AG04449 (cell line): ENCODE measurements around the gene LRRC4B.
"Not testable (repeated sequence)": the region's sequence is repeated elsewhere in the genome, so short reads cannot be mapped to it uniquely, and the experiment has no call there.

Experiments
- CTCF ChIA-PET: fragments of 350-600 bp; formaldehyde crosslinking; extraction: SDS; loops from one replicate; lab custom pipeline; 2021; ENCODE audit warnings: antibody characterized with exemption; lab: Yijun Ruan, JAX
- POLR2A ChIA-PET: fragments of 400-600, 350-600 bp; formaldehyde crosslinking; extraction: SDS; loops from one replicate; lab custom pipeline; 2020; ENCODE audit warnings: antibody characterized with exemption, inconsistent platforms; lab: Yijun Ruan, JAX
- DNase-seq: peaks from one replicate; pipeline ENCODE4 v3.0.0-alpha.2; 2010; ENCODE audit warnings: low read depth, low spot score
- H3K4me3 ChIP-seq: 2 replicates; pipeline ENCODE4 v1.5.1; 2011; ENCODE audit warnings: low read depth, mild to moderate bottlenecking, control low read depth, low read length
- TF ChIP-seq, protein P1 (sequence below): IDR thresholded peaks from one replicate; pipeline ENCODE4 v1.5.1; 2011; ENCODE audit warnings: mild to moderate bottlenecking, moderate library complexity, low read length, control low read depth, inconsistent platforms; ENCODE audit not compliant: insufficient read depth; ENCODE audit errors: missing control alignments

LRRC4B gene

DNA sequence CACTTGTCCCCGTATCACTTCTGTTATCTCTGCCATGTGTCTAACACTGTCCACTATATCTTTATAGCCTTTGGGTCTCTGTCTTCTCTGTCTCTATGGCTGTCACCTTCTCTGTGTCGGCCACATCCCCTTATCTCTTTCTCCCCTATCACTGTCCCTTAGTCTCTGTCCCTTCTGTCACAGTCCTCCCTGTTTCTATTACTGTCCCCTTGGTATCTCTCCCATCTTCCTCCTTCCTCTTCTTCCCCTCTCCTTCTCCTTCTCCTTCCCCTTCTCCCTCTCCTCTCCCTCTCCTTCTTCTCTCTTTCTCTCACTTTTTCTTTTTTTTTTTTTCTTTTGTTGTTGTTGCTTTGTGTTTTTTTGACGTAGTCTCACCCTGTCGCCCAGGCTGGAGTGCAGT lies 34.7 kb upstream of the LRRC4B start:
- TF ChIP-seq, protein P1, sequence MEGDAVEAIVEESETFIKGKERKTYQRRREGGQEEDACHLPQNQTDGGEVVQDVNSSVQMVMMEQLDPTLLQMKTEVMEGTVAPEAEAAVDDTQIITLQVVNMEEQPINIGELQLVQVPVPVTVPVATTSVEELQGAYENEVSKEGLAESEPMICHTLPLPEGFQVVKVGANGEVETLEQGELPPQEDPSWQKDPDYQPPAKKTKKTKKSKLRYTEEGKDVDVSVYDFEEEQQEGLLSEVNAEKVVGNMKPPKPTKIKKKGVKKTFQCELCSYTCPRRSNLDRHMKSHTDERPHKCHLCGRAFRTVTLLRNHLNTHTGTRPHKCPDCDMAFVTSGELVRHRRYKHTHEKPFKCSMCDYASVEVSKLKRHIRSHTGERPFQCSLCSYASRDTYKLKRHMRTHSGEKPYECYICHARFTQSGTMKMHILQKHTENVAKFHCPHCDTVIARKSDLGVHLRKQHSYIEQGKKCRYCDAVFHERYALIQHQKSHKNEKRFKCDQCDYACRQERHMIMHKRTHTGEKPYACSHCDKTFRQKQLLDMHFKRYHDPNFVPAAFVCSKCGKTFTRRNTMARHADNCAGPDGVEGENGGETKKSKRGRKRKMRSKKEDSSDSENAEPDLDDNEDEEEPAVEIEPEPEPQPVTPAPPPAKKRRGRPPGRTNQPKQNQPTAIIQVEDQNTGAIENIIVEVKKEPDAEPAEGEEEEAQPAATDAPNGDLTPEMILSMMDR: no peak
- H3K4me3 ChIP-seq: no peak overlapping the region
- CTCF ChIA-PET: no interaction called here
- POLR2A ChIA-PET: no interaction called here
- DNase-seq: no peak

DNA sequence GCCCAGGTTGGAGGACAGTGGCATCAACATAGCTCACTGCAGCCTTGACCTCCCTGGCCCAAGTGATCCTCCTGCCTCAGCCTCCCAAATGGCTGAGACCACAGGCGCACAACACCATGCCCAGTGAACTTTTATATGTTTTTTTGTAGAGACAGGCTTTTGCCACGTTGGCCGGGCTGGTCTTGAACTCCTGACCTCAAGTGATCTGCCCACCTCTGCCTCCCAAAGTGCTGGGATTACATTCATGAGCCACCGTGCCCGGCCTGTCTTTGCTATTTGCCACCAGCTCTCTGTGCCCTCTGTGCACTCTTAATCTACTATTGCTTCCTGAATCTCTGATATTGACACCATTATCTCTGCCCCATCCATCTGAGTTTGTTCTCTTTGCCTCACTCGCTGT lies 34.3 kb upstream of the LRRC4B start:
- CTCF ChIA-PET: no interaction called here
- TF ChIP-seq, protein P1: no peak
- POLR2A ChIA-PET: no interaction called here
- H3K4me3 ChIP-seq: no peak overlapping the region
- DNase-seq: no peak

DNA sequence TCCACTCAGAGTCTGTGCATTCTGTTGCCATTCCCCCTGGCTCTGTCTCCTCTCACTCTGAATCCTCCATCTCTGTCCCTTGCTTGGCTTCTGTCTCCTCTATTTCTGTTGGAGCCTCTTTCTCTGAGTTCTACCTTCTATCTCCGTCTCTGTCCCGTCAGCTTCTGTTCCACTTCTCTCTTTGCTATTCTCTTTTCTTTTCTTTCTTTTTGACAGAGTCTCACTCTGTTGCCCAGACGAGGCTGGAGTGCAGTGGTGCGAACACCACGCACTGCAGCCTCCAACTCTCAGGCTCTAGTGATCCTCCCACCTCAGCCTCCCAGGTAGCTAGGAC lies 33.8 kb upstream of the LRRC4B start:
- ChIA-PET CTCF (no interaction called here), POLR2A (no interaction called here)
- TF ChIP-seq, protein P1: no peak
- no peak for DNase-seq
- no peak overlapping the region for H3K4me3 ChIP-seq

DNA sequence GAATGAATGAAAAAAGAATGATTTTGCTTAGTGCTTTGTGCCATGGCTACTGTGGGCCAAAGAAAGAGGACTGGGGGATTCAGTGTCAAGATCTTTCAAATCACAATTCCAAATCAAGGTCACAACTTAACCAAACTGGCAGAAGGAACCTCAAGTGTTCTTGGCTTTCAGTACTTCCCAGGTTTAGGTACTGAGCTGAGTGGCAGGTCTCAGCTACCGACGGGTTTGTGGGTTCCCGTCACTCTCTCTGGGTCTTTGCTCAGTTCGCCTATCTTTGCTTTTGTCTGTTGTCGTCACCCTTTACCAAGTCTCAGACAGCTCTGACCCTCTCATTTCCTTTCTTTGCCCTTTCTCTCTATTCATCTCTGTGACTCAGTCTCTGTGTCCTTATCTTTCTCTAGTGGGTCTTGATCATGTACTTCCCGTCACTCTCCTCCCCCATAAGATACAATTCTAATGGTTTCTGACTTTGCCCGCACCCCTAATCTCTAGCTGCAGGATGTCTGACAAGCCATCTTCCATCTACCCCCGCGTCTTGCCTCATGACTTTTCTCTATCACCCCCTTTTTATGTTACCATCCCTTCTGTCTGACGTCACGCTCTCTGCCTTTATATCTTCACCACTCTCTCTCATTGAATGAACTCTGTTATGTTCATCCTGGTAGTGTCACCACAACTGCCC lies 33.3 kb upstream of the LRRC4B start:
- no peak for DNase-seq
- ChIA-PET POLR2A (no interaction called here), CTCF (no interaction called here)
- TF ChIP-seq, protein P1: no peak
- H3K4me3 ChIP-seq: no peak overlapping the region

DNA sequence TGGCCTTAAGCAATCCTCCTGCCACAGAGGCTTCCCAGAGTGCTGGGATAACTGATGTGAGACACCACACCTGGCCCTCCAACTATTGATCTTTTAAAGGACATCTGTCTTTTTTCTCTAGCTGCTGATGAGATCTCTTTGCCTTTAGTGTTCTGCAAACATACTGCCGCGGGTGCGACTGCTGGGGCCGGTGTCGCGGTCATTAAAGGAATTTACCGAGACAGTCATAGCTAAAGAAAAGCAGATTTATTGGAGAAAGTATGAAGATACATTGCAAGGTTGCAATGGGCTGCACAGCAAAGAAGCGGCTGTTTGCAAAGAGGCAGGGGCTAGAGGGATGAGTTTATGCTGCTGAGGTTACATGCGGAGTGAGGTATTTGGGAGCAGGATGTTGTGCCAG lies 31.2 kb upstream of the LRRC4B start:
- CTCF ChIA-PET: no interaction called here
- DNase-seq: no peak
- POLR2A ChIA-PET: no interaction called here
- H3K4me3 ChIP-seq: no peak overlapping the region
- TF ChIP-seq, protein P1: no peak

DNA sequence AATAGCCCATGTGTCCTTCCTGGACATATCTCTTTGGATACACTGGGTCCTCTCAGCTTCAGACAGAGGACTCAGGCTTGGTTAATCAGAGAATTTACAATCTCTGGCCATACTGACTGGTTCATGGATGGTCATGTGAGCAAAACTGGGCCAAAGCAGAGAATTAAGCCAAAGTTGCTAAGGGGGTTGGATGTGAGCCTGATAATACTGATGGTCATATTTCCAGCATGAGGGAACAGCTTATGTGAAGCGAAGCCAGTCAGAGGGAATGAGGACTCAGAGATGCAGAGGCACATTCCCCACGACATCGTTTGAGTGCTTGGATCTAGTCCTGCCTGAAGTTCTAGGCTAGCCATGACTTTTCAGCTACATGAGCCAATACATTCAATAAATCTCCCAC lies 22.0 kb upstream of the LRRC4B start:
- ChIA-PET CTCF (interaction anchor here (0.6 kb wide), 1 partner anchor 14 kb away, joined by 3 read pairs; no protein-coding TSS in a partner anchor), POLR2A (no interaction called here)
- H3K4me3 ChIP-seq: no peak overlapping the region
- TF ChIP-seq, protein P1: no peak
- DNase-seq: no peak

DNA sequence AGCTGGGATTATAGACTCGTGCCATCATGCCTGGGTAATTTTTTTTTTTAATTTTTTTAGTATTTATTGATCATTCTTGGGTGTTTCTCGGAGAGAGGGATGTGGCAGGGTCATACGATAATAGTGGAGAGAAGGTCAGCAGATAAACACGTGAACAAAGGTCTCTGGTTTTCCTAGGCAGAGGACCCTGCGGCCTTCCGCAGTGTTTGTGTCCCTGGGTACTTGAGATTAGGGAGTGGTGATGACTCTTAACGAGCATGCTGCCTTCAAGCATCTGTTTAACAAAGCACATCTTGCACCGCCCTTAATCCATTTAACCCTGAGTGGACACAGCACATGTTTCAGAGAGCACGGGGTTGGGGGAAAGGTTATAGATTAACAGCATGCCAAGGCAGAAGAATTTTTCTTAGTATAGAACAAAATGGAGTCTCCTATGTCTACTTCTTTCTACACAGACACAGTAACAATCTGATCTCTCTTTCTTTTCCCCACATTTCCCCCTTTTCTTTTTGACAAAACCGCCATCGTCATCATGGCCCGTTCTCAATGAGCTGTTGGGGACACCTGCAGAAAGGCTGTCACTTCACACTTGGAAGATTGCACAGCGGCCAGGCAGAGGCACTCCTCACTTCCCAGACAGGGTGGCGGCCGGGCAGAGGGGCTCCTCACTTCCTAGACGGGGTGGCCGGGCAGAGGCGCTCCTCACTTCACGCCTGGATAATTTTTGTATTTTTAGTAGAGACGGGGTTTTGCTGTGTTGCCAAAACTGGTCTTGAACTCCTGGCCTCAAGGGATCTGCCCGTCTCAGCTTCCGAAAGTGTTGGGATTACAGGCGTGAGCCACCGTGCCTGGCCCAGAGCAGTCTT lies 13.8 kb upstream of the LRRC4B start:
- POLR2A ChIA-PET, H3K4me3 ChIP-seq, DNase-seq: not testable (repeated sequence)
- CTCF ChIA-PET: interaction anchor here (1.5 kb wide), 1 partner anchor 25 kb away, joined by 3 read pairs; no protein-coding TSS in a partner anchor
